GM21515 (cell line): ENCODE measurements around the gene ERICH4.
"Not testable (repeated sequence)": the region's sequence is repeated elsewhere in the genome, so short reads cannot be mapped to it uniquely, and the experiment has no call there.

ENCODE experiments used
- ATAC-seq: cut with Tn5 transposase; IDR thresholded peaks from one replicate; pipeline ENCODE4 v1.9.1; 2021; ENCODE audit not compliant: unreplicated experiment

The ERICH4 gene

GRCh38 chr19:41476583-41476982 is 33.6 kb downstream of the ERICH4 start:
- ATAC-seq, result no peak

GRCh38 chr19:41478171-41478570 is 35.2 kb downstream of the ERICH4 start:
- no peak for ATAC-seq

DNA sequence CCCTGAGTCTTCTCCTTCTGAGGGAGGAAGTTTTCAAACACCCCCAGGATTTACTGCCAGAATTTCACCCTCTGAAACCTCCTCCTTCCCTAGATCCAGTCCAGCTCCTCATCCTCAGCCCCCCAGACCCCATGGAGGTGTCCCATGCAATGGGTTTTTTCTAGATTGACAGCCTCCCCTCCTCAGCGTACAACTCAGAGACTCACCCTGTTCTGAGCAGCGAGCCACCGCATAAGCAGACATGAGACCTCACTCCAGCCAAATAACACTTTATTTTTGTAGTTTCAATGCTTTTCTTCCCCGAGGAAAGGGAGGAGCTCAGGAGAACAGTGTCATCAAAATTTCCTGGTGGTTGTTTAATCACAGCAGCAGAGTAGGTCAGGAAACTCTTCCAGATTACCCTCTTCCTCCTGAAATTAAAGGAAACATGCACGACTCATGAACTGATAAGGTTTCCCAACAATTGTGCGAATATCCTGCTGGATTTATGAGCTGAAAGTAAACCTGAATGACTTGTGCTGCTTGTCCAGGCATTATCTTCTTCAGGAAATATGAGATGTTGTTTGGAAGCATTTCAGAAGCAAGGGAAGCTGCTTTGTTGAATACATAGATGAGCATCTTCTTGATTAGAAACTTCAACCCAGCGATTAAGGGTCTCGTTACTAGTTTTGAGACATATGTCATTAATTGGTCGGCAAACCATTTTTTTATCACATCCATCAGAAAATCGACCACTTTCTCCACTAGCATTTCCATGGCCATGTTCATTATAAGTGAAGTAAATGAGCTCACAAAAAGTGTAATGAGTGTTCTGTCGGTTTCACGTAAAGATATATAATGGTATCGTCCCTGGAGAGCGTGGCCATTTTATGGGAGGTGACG is 36.2 kb downstream of the ERICH4 start:
- ATAC-seq, result no peak

GRCh38 chr19:41479757-41480191 is 36.8 kb downstream of the ERICH4 start:
- ATAC-seq, result no peak

- no peak for ATAC-seq
Measured at GRCh38 chr19:41480336-41480735, 37.4 kb downstream of the ERICH4 start.

GRCh38 chr19:41484822-41485221 is 41.9 kb downstream of the ERICH4 start:
- ATAC-seq, result no peak

DNA sequence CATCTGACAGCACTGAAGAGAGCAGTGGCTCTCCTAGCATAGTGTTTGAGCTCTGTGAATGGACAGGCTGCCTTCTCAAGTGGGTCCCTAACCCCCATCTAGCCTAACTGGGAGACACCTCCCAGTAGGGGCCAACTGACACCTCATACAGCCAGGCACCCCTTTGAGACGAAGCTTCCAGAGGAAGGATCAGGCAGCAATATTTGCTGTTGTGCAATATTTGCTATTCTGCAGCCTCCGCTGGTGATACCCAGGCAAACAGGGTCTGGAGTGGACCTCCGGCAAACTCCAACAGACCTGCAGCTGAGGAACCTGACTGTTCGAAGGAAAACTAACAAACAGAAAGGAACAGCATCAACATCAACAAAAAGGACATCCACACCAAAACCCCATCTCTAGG is 44.0 kb downstream of the ERICH4 start:
- not testable (repeated sequence) for ATAC-seq

- no peak for ATAC-seq
Measured at GRCh38 chr19:41492843-41493242, 49.9 kb downstream of the ERICH4 start.
